H1 (cell line): ENCODE data around the gene SLC7A14. TPM values are rescaled to one million over a fixed set of nuclear protein-coding genes. Genes with fewer than 3 reads are reported as not detected.

Experiments
- CTCF ChIA-PET: fragments of 300-600 bp; sonication (Branson Sonifier 250); formaldehyde crosslinking; loops from one replicate; lab custom pipeline; 2021; ENCODE audit not compliant: partially characterized antibody; lab: Charles Lee
- POLR2A ChIA-PET: fragments of 300-600 bp; sonication (Branson Sonifier 250); formaldehyde crosslinking; loops from one replicate; lab custom pipeline; 2021; ENCODE audit warnings: inconsistent platforms; ENCODE audit not compliant: partially characterized antibody; lab: Charles Lee
- DNase-seq, 2 experiments: peaks; one replicate each; pipeline versions ENCODE4 v3.0.0 to v3.0.0-alpha.2; 2010 to 2022; ENCODE audit warnings: low spot score in 2 of 2, low read depth in 1 of 2, mixed read lengths in 1 of 2
- FAIRE-seq: peaks from 2 replicates; lab custom pipeline; 2011; peaks lifted over from hg19 to GRCh38; lab: Jason Lieb, UNC
- H2AFZ ChIP-seq: 2 replicates; pipeline ENCODE4 v1.8.1; 2012; ENCODE audit warnings: low read length, inconsistent platforms
- H2AK5ac ChIP-seq: 2 replicates; pipeline ENCODE4 v1.6.1; 2013; ENCODE audit warnings: low read depth, low read length
- H2BK120ac ChIP-seq: replicated peaks from 2 replicates; pipeline ENCODE3; 2013; ENCODE audit warnings: low read depth, low read length, inconsistent platforms
- H2BK12ac ChIP-seq: 2 replicates; pipeline ENCODE4 v1.6.1; 2013; ENCODE audit warnings: low read depth, low read length
- H2BK15ac ChIP-seq: 2 replicates; pipeline ENCODE4 v1.6.1; 2013; ENCODE audit warnings: low read length
- H2BK20ac ChIP-seq: 2 replicates; pipeline ENCODE4 v1.6.1; 2013; ENCODE audit warnings: low read length
- H2BK5ac ChIP-seq: 2 replicates; pipeline ENCODE4 v1.6.1; 2013; ENCODE audit warnings: low read depth, low read length
- H3K14ac ChIP-seq: 2 replicates; pipeline ENCODE4 v1.6.1; 2013; ENCODE audit warnings: inconsistent platforms; ENCODE audit not compliant: insufficient read length
- H3K18ac ChIP-seq: 2 replicates; pipeline ENCODE4 v1.6.1; 2013; ENCODE audit warnings: low read length; ENCODE audit errors: extremely low read depth
- H3K23ac ChIP-seq: 2 replicates; pipeline ENCODE4 v1.6.1; 2013; ENCODE audit warnings: inconsistent platforms; ENCODE audit not compliant: insufficient read length
- H3K23me2 ChIP-seq: 2 replicates; pipeline ENCODE4 v1.6.1; 2013; ENCODE audit warnings: low read depth, low read length
- H3K27ac ChIP-seq: 2 replicates; pipeline ENCODE4 v1.6.1; 2011; ENCODE audit warnings: low read depth, low read length, inconsistent platforms
- H3K27me3 ChIP-seq, 4 experiments: replicated peaks in 1 of 4; 1 replicate in 1 of 4; 2 replicates in 3 of 4; pipeline versions ENCODE4 v1.6.1 to v1.8.1; 2011 to 2013; ENCODE audit warnings: low read length in 3 of 4, mild to moderate bottlenecking in 3 of 4, inconsistent platforms in 2 of 4, mixed read lengths in 2 of 4, moderate library complexity in 1 of 4; ENCODE audit not compliant: control insufficient read depth in 3 of 4, insufficient read depth in 3 of 4; ENCODE audit errors: extremely low read depth in 1 of 4
- H3K36me3 ChIP-seq, 4 experiments: 2 replicates each; pipeline versions ENCODE4 v1.6.1 to v1.8.1; 2011 to 2013; ENCODE audit warnings: mild to moderate bottlenecking in 4 of 4, low read length in 3 of 4, moderate library complexity in 2 of 4, control low read depth in 1 of 4, inconsistent platforms in 1 of 4; ENCODE audit not compliant: insufficient read depth in 4 of 4, control insufficient read depth in 2 of 4
- H3K4ac ChIP-seq: replicated peaks from 2 replicates; pipeline ENCODE3; 2013; ENCODE audit warnings: low read length, low read depth, mixed read lengths, inconsistent platforms; ENCODE audit not compliant: insufficient read length
- H3K4me1 ChIP-seq, 4 experiments: replicated peaks in 1 of 4; 1 replicate in 1 of 4; 2 replicates in 3 of 4; pipeline versions ENCODE4 v1.6.1 to v1.8.1; 2011 to 2013; ENCODE audit warnings: low read length in 3 of 4, inconsistent platforms in 2 of 4, mixed read lengths in 1 of 4; ENCODE audit not compliant: insufficient read depth in 4 of 4, control insufficient read depth in 3 of 4
- H3K4me2 ChIP-seq, 2 experiments: 2 replicates each; pipeline versions ENCODE4 v1.6.1 to v1.8.1; 2011 to 2013; ENCODE audit warnings: low read depth in 2 of 2, low read length in 2 of 2, control low read depth in 1 of 2, inconsistent platforms in 1 of 2, mild to moderate bottlenecking in 1 of 2; ENCODE audit not compliant: insufficient read depth in 1 of 2
- H3K4me3 ChIP-seq, 4 experiments: fragments of 200-600, 300-600 bp in 1 of 4; sonication (generic), shearing (Covaris generic), sonication (Bioruptor Twin) in 1 of 4; 2 replicates each; pipeline versions ENCODE4 v1.5.1 to v1.8.1; 2011 to 2016; ENCODE audit warnings: low read length in 4 of 4, low read depth in 3 of 4, control low read depth in 2 of 4, inconsistent platforms in 2 of 4, mild to moderate bottlenecking in 2 of 4, mixed read lengths in 1 of 4, moderate library complexity in 1 of 4; ENCODE audit not compliant: insufficient read depth in 2 of 4; ENCODE audit errors: extremely low read depth in 1 of 4
- H3K56ac ChIP-seq: replicated peaks from 2 replicates; pipeline ENCODE3; 2013; ENCODE audit warnings: low read depth, mild to moderate bottlenecking, mixed read lengths, low read length, inconsistent platforms; ENCODE audit not compliant: insufficient read length
- H3K79me1 ChIP-seq: 2 replicates; pipeline ENCODE4 v1.6.1; 2013; ENCODE audit warnings: low read depth, low read length, control low read depth
- H3K79me2 ChIP-seq, 2 experiments: 2 replicates each; pipeline versions ENCODE4 v1.6.1 to v1.8.1; 2012 to 2013; ENCODE audit warnings: low read length in 2 of 2, mild to moderate bottlenecking in 2 of 2, inconsistent platforms in 1 of 2; ENCODE audit not compliant: insufficient read depth in 2 of 2, control insufficient read depth in 1 of 2
- H3K9ac ChIP-seq, 4 experiments: replicated peaks in 1 of 4; 1 replicate in 1 of 4; 2 replicates in 3 of 4; pipeline versions ENCODE4 v1.6.1 to v1.8.1; 2011 to 2013; ENCODE audit warnings: low read depth in 3 of 4, low read length in 3 of 4, control low read depth in 2 of 4, mild to moderate bottlenecking in 2 of 4, moderate library complexity in 2 of 4, inconsistent platforms in 1 of 4; ENCODE audit errors: extremely low read depth in 1 of 4
- H3K9me3 ChIP-seq, 2 experiments: 2 replicates each; pipeline versions ENCODE4 v1.6.1 to v1.8.1; 2012 to 2013; ENCODE audit warnings: mild to moderate bottlenecking in 2 of 2, moderate library complexity in 2 of 2, control low read depth in 1 of 2, inconsistent platforms in 1 of 2, low read depth in 1 of 2, low read length in 1 of 2, mixed read lengths in 1 of 2; ENCODE audit not compliant: insufficient read depth in 2 of 2
- H4K20me1 ChIP-seq, 2 experiments: replicated peaks in 1 of 2; 2 replicates each; pipeline versions ENCODE3 to v1.8.1; 2011 to 2013; ENCODE audit warnings: inconsistent platforms in 2 of 2, low read length in 2 of 2, mild to moderate bottlenecking in 1 of 2; ENCODE audit not compliant: insufficient read depth in 2 of 2, control insufficient read depth in 1 of 2
- H4K5ac ChIP-seq: 2 replicates; pipeline ENCODE4 v1.6.1; 2013; ENCODE audit warnings: low read length, low read depth, mixed read lengths, inconsistent platforms; ENCODE audit not compliant: insufficient read length
- H4K8ac ChIP-seq: 2 replicates; pipeline ENCODE4 v1.8.0; 2013; ENCODE audit warnings: mild to moderate bottlenecking, moderate library complexity, low read length, inconsistent platforms; ENCODE audit not compliant: insufficient read depth; ENCODE audit errors: extremely low read depth
- H4K91ac ChIP-seq: replicated peaks from 2 replicates; pipeline ENCODE3; 2013; ENCODE audit warnings: low read length, mixed read lengths, inconsistent platforms; ENCODE audit not compliant: insufficient read length
- CEBPB ChIP-seq: IDR thresholded peaks from 2 replicates; pipeline ENCODE4 v1.6.1; 2012; ENCODE audit warnings: low read depth, low read length
- EZH2 ChIP-seq: fragments of 200-600 bp; sonication (generic); IDR thresholded peaks from 2 replicates; pipeline ENCODE4 v1.7.1; 2012; ENCODE audit warnings: low read depth, mild to moderate bottlenecking, moderate library complexity, low read length, inconsistent platforms; ENCODE audit not compliant: severe bottlenecking
- HDAC2 ChIP-seq, 2 experiments: fragments of 300-600 bp in 1 of 2; sonication (generic) in 1 of 2; IDR thresholded peaks; 2 replicates each; pipeline ENCODE4 v1.6.1; 2011 to 2012; ENCODE audit warnings: low read depth in 2 of 2, low read length in 2 of 2, mild to moderate bottlenecking in 2 of 2, moderate library complexity in 2 of 2, borderline replicate concordance in 1 of 2, inconsistent platforms in 1 of 2
- JUND ChIP-seq: IDR thresholded peaks from 2 replicates; pipeline ENCODE4 v1.6.1; 2011; ENCODE audit warnings: mild to moderate bottlenecking, improper control_type of control experiment, low read length
- KDM1A ChIP-seq: fragments of 200-600, 300-600 bp; sonication (generic); IDR thresholded peaks from 2 replicates; pipeline ENCODE4 v1.7.1; 2016; ENCODE audit warnings: mild to moderate bottlenecking, low read length, borderline replicate concordance
- KDM4A ChIP-seq: IDR thresholded peaks from one replicate; pipeline ENCODE4 v1.7.1; 2012; ENCODE audit warnings: low read depth, mild to moderate bottlenecking, moderate library complexity, low read length, inconsistent platforms; ENCODE audit not compliant: severe bottlenecking
- MAFK ChIP-seq: IDR thresholded peaks from 2 replicates; pipeline ENCODE4 v1.6.1; 2012; ENCODE audit warnings: low read depth, mild to moderate bottlenecking, improper control_type of control experiment, low read length
- NRF1 ChIP-seq: IDR thresholded peaks from 2 replicates; pipeline ENCODE4 v1.6.1; 2011; ENCODE audit warnings: mild to moderate bottlenecking, low read depth, low read length, improper control_type of control experiment
- POLR2AphosphoS5 ChIP-seq: IDR thresholded peaks from 2 replicates; pipeline ENCODE4 v1.6.1; 2011; ENCODE audit warnings: low read depth, low read length
- SIRT6 ChIP-seq: IDR thresholded peaks from one replicate; pipeline ENCODE4 v1.7.1; 2012; ENCODE audit warnings: low read length, inconsistent platforms
- SP2 ChIP-seq: IDR thresholded peaks from 2 replicates; pipeline ENCODE4 v1.6.1; 2012; ENCODE audit warnings: mild to moderate bottlenecking, low read length, inconsistent platforms
- SUZ12 ChIP-seq: fragments of 200-600 bp; sonication (generic); IDR thresholded peaks from 2 replicates; pipeline ENCODE4 v1.6.1; 2012; ENCODE audit warnings: mild to moderate bottlenecking, inconsistent platforms, low read length, moderate library complexity, mixed read lengths
- USF2 ChIP-seq: IDR thresholded peaks from 2 replicates; pipeline ENCODE4 v1.6.1; 2011; ENCODE audit warnings: low read length, improper control_type of control experiment
- WGBS, 2 experiments: shearing (Covaris generic) in 1 of 2; methylation state at CpG; one replicate each; pipeline versions ENCODE4 v1.1.6 to v1.1.7; 2013 to 2015; ENCODE audit warnings: low lambda C conversion rate in 2 of 2, mixed read lengths in 2 of 2, inconsistent platforms in 1 of 2, low coverage in 1 of 2, missing lambda C conversion rate in 1 of 2; ENCODE audit not compliant: insufficient replicate concordance in 2 of 2, insufficient coverage in 1 of 2, insufficient read length in 1 of 2; ENCODE audit errors: extremely low coverage in 1 of 2, missing lambda C conversion rate in 1 of 2; 5-methylcytosine and 5-hydroxymethylcytosine counted together
- polyA plus RNA-seq, 7 experiments: library from polyadenylated mRNA; depleted of rRNA in 3 of 7; stranded (reverse) in 5 of 7; unstranded in 2 of 7; fragments of >200 nt in 5 of 7; fragments of 200-250 nt in 2 of 7; gene quantifications; 1 replicate in 5 of 7; 2 replicates in 1 of 7; 4 replicates in 1 of 7; pipeline versions ENCODE4 v1.2.1 to v1.2.3, GENCODE V29; 2011 to 2013; ENCODE audit warnings: missing spikeins in 2 of 7, mixed read lengths in 2 of 7
- total RNA-seq: library from RNA; stranded (reverse); fragmentation: NEBNext Ultra II Directional; extraction: Animal tissue kit (Norgen Biotek cat#: 25700); gene quantifications from 2 replicates; pipeline ENCODE4 v1.2.1, GENCODE V29; 2021

SLC7A14 gene
- total and polyA plus RNA-seq, 2 of the 8 experiments (the other 6 are each of a cell fraction or from before 2014, with no cell fraction given) = 0.21 to 0.95 TPM

- H2BK20ac ChIP-seq = no peak overlapping the region
- H2BK12ac ChIP-seq = no peak overlapping the region
- no peak overlapping the region for H3K56ac ChIP-seq
- H2AFZ ChIP-seq = no peak overlapping the region
- H3K36me3 ChIP-seq = no peaks in the 10 kb centered on the region
- H3K79me2 ChIP-seq = no peaks in the 10 kb centered on the region
- CTCF ChIA-PET = interaction anchor here (0.9 kb wide), 1 partner anchor 12 kb away, joined by 3 read pairs; no protein-coding TSS in a partner anchor
- H3K4me2 ChIP-seq = no peak overlapping the region
- H3K27ac ChIP-seq = no peak overlapping the region
- DNase-seq (no peak), FAIRE-seq (no peak)
- no peak overlapping the region for H2AK5ac ChIP-seq
- no peak overlapping the region for H3K23ac ChIP-seq
- no peak overlapping the region for H4K8ac ChIP-seq
- WGBS, 2 experiments = 85% methylated on average over 3 of the region's 3 CpGs; no CpG with 5 or more reads in 1 of the 2 experiments
- no peaks in the 10 kb centered on the region for H4K20me1 ChIP-seq
- H3K4me3 ChIP-seq = no peak overlapping the region
- no peak overlapping the region for H3K4ac ChIP-seq
- H2BK15ac ChIP-seq = no peak overlapping the region
- no peak overlapping the region for H3K14ac ChIP-seq
- H3K27me3 ChIP-seq = no peaks in the 10 kb centered on the region
- no peak overlapping the region for H4K5ac ChIP-seq
- H4K91ac ChIP-seq = no peak overlapping the region
- no peak overlapping the region for H2BK5ac ChIP-seq
- no peaks in the 10 kb centered on the region for H3K79me1 ChIP-seq
- H3K9me3 ChIP-seq = no peaks in the 10 kb centered on the region
- POLR2A ChIA-PET = no interaction called here
- H3K4me1 ChIP-seq = no peaks in the 10 kb centered on the region
- H3K23me2 ChIP-seq = no peaks in the 10 kb centered on the region
- H3K18ac ChIP-seq = no peak overlapping the region
- H3K9ac ChIP-seq = no peak overlapping the region
- no peak overlapping the region for H2BK120ac ChIP-seq
- TF ChIP-seq KDM4A = no peak
- TF ChIP-seq EZH2 = no peak
- no peak for TF ChIP-seq MAFK
- no peak for TF ChIP-seq NRF1
- TF ChIP-seq SIRT6 = no peak
- TF ChIP-seq USF2 = no peak
- TF ChIP-seq SUZ12 = no peak
- no peak for TF ChIP-seq KDM1A
- no peak for TF ChIP-seq JUND
- TF ChIP-seq SP2 = no peak
- TF ChIP-seq CEBPB = no peak
- no peak for TF ChIP-seq POLR2AphosphoS5
- no peak for TF ChIP-seq HDAC2 (IDR thresholded peaks at IDR 0.05; ENCODE audit: borderline replicate concordance in 1 of 2, low read depth in 2 of 2, low read length in 2 of 2)
Measured at GRCh38 chr3:170572665-170573253, 13.1 kb downstream of the SLC7A14 start.
